Chondrocyte (in vitro differentiated cells): Measurements from ENCODE around the gene ENG. TPM values are rescaled to one million over a fixed set of nuclear protein-coding genes. Genes with fewer than 3 reads are reported as not detected.

Experiments used
- DNase-seq: peaks from one replicate; pipeline ENCODE4 v3.0.0; 2021; ENCODE audit warnings: mixed read lengths, low spot score
- H3K27ac Mint-ChIP-seq: one replicate; pipeline ENCODE4 v1.8.0; 2021; ENCODE audit warnings: mild to moderate bottlenecking, moderate library complexity, mixed read lengths; ENCODE audit not compliant: unreplicated experiment
- H3K27me3 Mint-ChIP-seq: 2 replicates; pipeline ENCODE4 v1.8.0; 2021; ENCODE audit warnings: low read depth, mixed read lengths
- H3K36me3 Mint-ChIP-seq: 2 replicates; pipeline ENCODE4 v1.8.0; 2021; ENCODE audit warnings: low read depth, mixed read lengths
- H3K4me1 Mint-ChIP-seq: 2 replicates; pipeline ENCODE4 v1.8.0; 2021; ENCODE audit warnings: low read depth, mild to moderate bottlenecking, mixed read lengths
- H3K4me3 Mint-ChIP-seq: one replicate; pipeline ENCODE4 v1.8.0; 2021; ENCODE audit warnings: mild to moderate bottlenecking, moderate library complexity, mixed read lengths; ENCODE audit not compliant: unreplicated experiment
- H3K9me3 Mint-ChIP-seq: 2 replicates; pipeline ENCODE4 v1.8.0; 2021; ENCODE audit warnings: low read depth, mixed read lengths
- CTCF ChIP-seq: fragments of 200-600 bp; sonication (generic); IDR thresholded peaks from 2 replicates; pipeline ENCODE4 v1.5.0; 2021; ENCODE audit warnings: antibody characterized with exemption, mild to moderate bottlenecking, moderate library complexity
- total RNA-seq: library from RNA; stranded (reverse); gene quantifications from 3 replicates; pipeline ENCODE4 v1.2.1, GENCODE V29; 2021

Gene ENG
- total RNA-seq, 1 donor from 2014 or later = 81.3 TPM

GRCh38 chr9:127853312-127854183 is 910 bp downstream of the ENG start:
- no peak for TF ChIP-seq CTCF
- Mint-ChIP-seq H3K4me3 (peak overlapping the region; percentile 81), H3K27ac (peak overlapping the region; percentile 87), H3K4me1 (peaks cover 42% of the 10 kb centered on the region), H3K36me3 (peaks cover 8% of the 10 kb centered on the region), H3K9me3 (peaks cover 6% of the 10 kb centered on the region), H3K27me3 (no peaks in the 10 kb centered on the region)
- DNase-seq = no peak

GRCh38 chr9:127852829-127853228 is 1.6 kb downstream of the ENG start:
- peaks cover 8% of the 10 kb centered on the region for H3K36me3 Mint-ChIP-seq
- H3K4me1 Mint-ChIP-seq = peaks cover 42% of the 10 kb centered on the region
- TF ChIP-seq CTCF = no peak
- H3K9me3 Mint-ChIP-seq = peaks cover 6% of the 10 kb centered on the region
- no peak for DNase-seq
- H3K27ac Mint-ChIP-seq = no peak overlapping the region
- peak overlapping the region; percentile 81 for H3K4me3 Mint-ChIP-seq
- H3K27me3 Mint-ChIP-seq = no peaks in the 10 kb centered on the region

- Mint-ChIP-seq H3K27ac (no peak overlapping the region), H3K4me1 (peaks cover 54% of the 10 kb centered on the region), H3K9me3 (peaks cover 6% of the 10 kb centered on the region), H3K36me3 (peaks cover 8% of the 10 kb centered on the region), H3K4me3 (no peak overlapping the region), H3K27me3 (no peaks in the 10 kb centered on the region)
- DNase-seq = no peak
- TF ChIP-seq CTCF = no peak
Observed at GRCh38 chr9:127850286-127850830, 4.1 kb downstream of the ENG start.

- no peak for DNase-seq
- H3K27ac Mint-ChIP-seq = no peak overlapping the region
- peaks cover 6% of the 10 kb centered on the region for H3K9me3 Mint-ChIP-seq
- peaks cover 59% of the 10 kb centered on the region for H3K4me1 Mint-ChIP-seq
- H3K27me3 Mint-ChIP-seq = no peaks in the 10 kb centered on the region
- no peak overlapping the region for H3K4me3 Mint-ChIP-seq
- no peak for TF ChIP-seq CTCF
- H3K36me3 Mint-ChIP-seq = peaks cover 8% of the 10 kb centered on the region
Observed at GRCh38 chr9:127848756-127849504, 5.5 kb downstream of the ENG start.
